Fibroblast of upper back skin (primary cell): ENCODE data around the gene OGA.

Experiments used
- DNase-seq: peaks from one replicate; pipeline ENCODE4 v3.0.0-alpha.2; 2013

OGA gene

DNA sequence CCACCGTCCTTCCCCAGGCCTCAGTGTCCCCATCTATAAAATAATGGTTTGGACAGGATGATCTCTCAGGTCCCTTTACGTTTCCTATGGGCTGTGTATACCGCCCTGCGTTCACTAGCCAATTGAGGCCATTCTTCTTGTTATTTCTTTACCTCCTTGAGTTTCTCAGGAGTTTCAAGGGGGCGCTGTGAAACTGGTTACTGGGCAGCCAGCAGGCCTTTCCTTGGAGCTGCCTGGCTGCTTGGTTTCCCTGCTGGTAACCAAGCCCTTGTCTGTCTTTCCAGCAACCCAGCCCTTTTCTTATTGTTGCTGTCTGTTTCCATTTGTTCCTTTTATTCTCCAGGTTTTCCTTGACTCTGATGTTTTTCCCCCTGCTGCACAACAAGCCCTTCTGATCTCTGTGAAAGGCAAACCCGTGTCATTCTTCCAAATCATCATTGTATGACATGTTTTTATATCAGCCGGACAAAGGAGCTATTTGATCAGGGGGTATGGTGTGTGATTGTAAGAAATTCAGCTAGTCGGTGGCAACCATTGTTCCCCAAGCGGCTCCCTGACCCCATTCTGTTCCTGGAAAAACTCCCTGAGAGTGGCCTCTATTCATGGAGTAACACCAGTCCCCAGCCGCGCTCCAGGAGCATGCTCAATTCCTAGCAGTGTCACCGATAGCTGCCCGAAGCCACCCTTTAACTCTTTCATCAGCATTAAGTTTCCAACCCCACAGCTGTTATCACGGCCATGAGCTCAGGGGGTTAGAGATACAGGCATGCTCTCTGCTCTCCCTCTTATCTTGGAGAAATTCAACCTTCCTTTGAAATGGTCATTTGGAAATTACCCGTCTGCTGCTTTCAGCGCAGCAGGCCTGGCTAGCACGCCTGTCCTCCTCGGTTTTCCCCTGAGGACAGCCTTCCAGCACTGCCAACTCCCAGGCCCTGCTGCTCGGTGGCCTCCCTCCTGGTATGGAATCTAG, 68.9 kb downstream of the OGA start:
- no peak for DNase-seq

DNA sequence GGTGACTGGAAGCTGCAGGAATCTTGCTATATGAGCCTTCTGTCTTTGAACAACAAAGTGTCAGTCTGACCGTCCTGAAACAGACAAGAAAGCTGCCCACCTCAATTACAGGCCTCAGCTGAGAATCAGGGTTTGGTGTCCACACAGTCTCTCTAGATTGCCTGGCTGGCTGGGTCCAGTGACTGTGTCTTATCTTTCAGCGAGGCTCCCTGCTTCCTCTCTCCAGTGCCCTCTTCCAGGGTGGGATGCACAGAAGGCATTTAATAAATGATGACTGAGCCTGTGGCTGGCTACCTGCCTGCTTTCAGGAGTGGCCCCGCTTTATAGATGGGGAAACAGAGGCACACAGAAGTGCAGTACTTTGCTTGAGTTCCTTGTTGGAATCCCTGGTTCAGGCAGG, 69.7 kb downstream of the OGA start:
- DNase-seq, result no peak

DNA sequence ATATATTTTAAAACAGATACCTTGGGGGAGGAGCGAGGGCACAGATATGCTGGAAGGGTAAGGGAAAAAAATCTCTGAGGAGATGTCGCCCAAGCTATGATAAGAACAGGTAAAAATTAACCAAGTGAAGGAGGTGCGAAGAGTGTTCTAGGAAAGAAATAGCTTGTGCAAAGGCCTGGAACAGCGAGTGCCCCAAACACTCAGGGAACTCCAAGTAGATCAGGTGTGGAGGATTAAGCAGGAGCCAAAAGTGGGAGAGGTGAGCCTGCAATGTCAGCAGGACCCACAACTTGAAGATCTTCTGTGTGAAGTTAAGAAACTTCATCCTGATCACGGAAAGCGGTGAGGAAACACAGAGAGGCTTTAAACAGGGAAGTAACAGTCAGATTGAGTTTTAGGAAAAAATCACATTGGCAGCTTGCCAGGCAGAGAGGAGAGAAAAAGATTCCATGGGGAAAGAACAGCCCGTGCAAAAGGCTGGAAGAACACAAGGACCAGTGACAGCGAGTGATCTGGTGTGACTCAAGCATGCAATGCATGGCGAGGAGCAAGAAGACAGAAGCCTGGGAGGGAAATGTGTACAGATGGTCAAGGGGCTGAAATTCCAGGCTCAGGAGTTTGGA, 73.1 kb downstream of the OGA start:
- DNase-seq, result no peak

DNA sequence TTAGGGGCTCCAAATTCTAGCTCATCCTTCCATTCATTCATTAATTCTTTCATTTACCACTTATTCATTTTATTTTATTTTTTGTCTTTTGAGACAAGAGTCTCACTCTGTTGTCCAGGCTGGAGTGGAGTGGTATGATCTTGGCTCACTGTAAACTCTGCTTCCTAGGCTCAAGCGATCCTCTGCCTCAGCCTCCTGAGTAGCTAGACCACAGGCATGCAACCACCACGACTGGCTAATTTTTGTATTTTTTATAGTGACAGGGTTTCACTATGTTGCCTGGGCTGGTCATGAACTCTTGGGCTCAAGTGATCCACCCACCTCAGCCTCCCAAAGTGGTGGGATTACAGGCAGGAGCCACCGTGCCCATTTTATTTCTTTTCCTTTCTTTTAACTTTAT, 74.0 kb downstream of the OGA start:
- peak; percentile 9 for DNase-seq

DNA sequence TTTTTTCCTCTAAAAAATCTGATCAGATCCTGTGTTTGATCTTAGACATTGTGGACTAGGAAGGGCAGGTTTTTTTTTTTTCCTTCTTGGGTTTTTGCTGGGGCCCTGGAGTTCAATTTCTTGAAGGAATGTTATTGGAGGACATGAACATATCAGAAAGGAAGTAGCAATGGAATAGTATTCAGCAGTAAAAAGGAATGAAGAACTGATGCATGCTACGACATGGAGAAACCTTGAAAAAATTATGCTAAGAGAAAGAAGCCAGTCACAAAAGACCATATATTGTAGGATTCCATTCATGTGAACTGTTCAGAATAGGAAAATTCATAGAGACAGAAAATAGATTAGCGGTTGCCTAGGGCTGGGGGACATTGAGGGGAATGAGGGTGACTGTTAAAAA, 76.3 kb downstream of the OGA start:
- DNase-seq, result no peak

DNA sequence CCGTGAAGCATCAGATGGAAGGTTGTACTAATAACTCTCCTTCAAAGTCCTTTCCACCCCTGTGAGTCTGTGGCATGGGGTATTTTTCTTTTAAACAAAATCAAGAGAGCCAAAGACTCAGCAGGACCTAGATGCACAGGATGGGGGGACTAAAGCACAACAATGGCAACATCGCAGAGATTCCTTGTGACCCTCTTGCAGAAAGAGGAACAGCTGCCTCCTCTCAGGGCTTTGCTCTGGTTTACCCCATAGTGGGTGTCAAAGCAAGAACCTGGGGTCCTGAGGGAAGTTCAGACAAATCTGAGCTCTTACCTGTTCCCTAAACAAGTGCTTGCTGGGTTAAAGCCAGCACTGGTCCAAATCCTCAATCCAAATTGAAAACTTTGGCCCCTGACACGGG, 81.6 kb downstream of the OGA start:
- no peak for DNase-seq
